Spinal cord (tissue), 10 donors: Measurements from ENCODE around the gene COL25A1. TPM values are rescaled to one million over a fixed set of nuclear protein-coding genes. Genes with fewer than 3 reads are reported as not detected.

Experiments
- DNase-seq, 6 donors: peaks; one replicate each; pipeline versions ENCODE4 v3.0.0 to v3.0.0-alpha.2; 2013 to 2015; ENCODE audit warnings: low spot score in 6 of 6, low read depth in 4 of 6
- H3K27ac ChIP-seq: one replicate; pipeline ENCODE4 v1.5.1; 2013; ENCODE audit warnings: low read depth, low read length, control low read depth
- H3K27me3 ChIP-seq: one replicate; pipeline ENCODE4 v1.6.1; 2013; ENCODE audit warnings: low read length; ENCODE audit not compliant: control insufficient read depth, insufficient read depth
- H3K36me3 ChIP-seq: one replicate; pipeline ENCODE4 v1.6.1; 2013; ENCODE audit warnings: low read length; ENCODE audit not compliant: control insufficient read depth, insufficient read depth
- H3K4me1 ChIP-seq: one replicate; pipeline ENCODE4 v1.6.1; 2013; ENCODE audit warnings: low read length; ENCODE audit not compliant: control insufficient read depth, insufficient read depth
- H3K4me3 ChIP-seq: one replicate; pipeline ENCODE4 v1.5.1; 2013; ENCODE audit warnings: low read depth, low read length, control low read depth
- H3K9me3 ChIP-seq: one replicate; pipeline ENCODE4 v1.6.1; 2013; ENCODE audit warnings: low read length; ENCODE audit not compliant: control insufficient read depth, insufficient read depth
- WGBS: methylation state at CpG from one replicate; pipeline ENCODE4 v1.1.5; 2013; ENCODE audit warnings: missing lambda C conversion rate; ENCODE audit not compliant: insufficient coverage; 5-methylcytosine and 5-hydroxymethylcytosine counted together
- polyA plus RNA-seq, 2 donors: library from polyadenylated mRNA; unstranded; fragments of 120-200 nt; gene quantifications; one replicate each; pipeline ENCODE4 v1.2.1, GENCODE V29; 2013; ENCODE audit not compliant: insufficient read length in 2 of 2
- total RNA-seq, 2 donors: library from RNA; depleted of rRNA in 1 of 2; stranded (reverse); fragments of 120-200 nt in 1 of 2; fragments of >200 nt in 1 of 2; gene quantifications; one replicate each; pipeline versions ENCODE4 v1.2.3 to v1.2.4, GENCODE V29; 2013 to 2014
- donor health status: healthy.

COL25A1 gene
- total and polyA plus RNA-seq, 4 donors: 9.3 to 33.6 (median 13.4) TPM

GRCh38 chr4:109207061-109207460, 95.4 kb downstream of the COL25A1 start:
- no peaks in the 10 kb centered on the region for H3K27me3 ChIP-seq
- no peaks in the 10 kb centered on the region for H3K36me3 ChIP-seq
- no peak overlapping the region for H3K4me3 ChIP-seq
- H3K4me1 ChIP-seq: peaks cover 3% of the 10 kb centered on the region
- WGBS: no CpG with 5 or more reads among the region's 1 CpG
- H3K27ac ChIP-seq: no peak overlapping the region
- DNase-seq: peak in 2 of 6 donors; percentile 52 to 90
- H3K9me3 ChIP-seq: no peaks in the 10 kb centered on the region

- no peak overlapping the region for H3K4me3 ChIP-seq
- WGBS: no CpG with 5 or more reads among the region's 4 CpGs
- H3K9me3 ChIP-seq: no peaks in the 10 kb centered on the region
- H3K27ac ChIP-seq: no peak overlapping the region
- DNase-seq: peak in 2 of 6 donors; percentile 32 to 61
- H3K36me3 ChIP-seq: no peaks in the 10 kb centered on the region
- H3K4me1 ChIP-seq: peaks cover 3% of the 10 kb centered on the region
- no peaks in the 10 kb centered on the region for H3K27me3 ChIP-seq
These were observed 95.8 kb downstream of the COL25A1 start for GRCh38 chr4:109206620-109207019.

- 17% methylated on average over 4 of the region's 5 CpGs for WGBS
- peak in 2 of 6 donors; percentile 23 to 61 for DNase-seq
- H3K9me3 ChIP-seq: no peaks in the 10 kb centered on the region
- H3K36me3 ChIP-seq: no peaks in the 10 kb centered on the region
- H3K4me3 ChIP-seq: no peak overlapping the region
- H3K4me1 ChIP-seq: peaks cover 3% of the 10 kb centered on the region
- no peaks in the 10 kb centered on the region for H3K27me3 ChIP-seq
- H3K27ac ChIP-seq: no peak overlapping the region
These were observed 97.3 kb downstream of the COL25A1 start for GRCh38 chr4:109205186-109205585.

GRCh38 chr4:109199585-109199984, 102.9 kb downstream of the COL25A1 start:
- WGBS: 100% methylated on average over 1 of the region's 1 CpG
- Histone ChIP-seq H3K27me3 (no peaks in the 10 kb centered on the region), H3K27ac (no peak overlapping the region), H3K4me1 (no peaks in the 10 kb centered on the region), H3K36me3 (no peaks in the 10 kb centered on the region), H3K9me3 (no peaks in the 10 kb centered on the region), H3K4me3 (no peak overlapping the region)
- no peak for DNase-seq

DNA sequence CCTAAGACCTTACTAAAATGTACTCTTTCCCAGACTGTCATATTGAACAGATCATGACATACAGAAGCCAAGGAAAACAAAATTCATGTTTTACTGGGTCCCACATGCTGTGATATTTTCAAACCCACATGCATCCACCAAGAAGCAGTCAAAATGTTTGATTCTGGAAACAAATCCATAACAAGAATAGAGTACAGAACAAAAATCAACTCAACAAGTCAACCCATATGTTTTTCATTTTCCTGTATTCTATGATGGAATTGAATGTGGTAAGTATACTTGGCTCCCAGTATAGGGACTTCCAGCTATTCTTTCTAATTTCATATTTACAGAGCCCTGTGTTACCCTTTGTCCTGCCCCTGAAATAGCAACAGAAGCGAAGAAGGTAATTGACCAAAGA, 106.8 kb downstream of the COL25A1 start:
- H3K4me1 ChIP-seq: no peaks in the 10 kb centered on the region
- 80% methylated on average over 1 of the region's 1 CpG for WGBS
- H3K36me3 ChIP-seq: no peaks in the 10 kb centered on the region
- DNase-seq: peak in 1 of 6 donors; percentile 29
- no peak overlapping the region for H3K27ac ChIP-seq
- no peak overlapping the region for H3K4me3 ChIP-seq
- no peaks in the 10 kb centered on the region for H3K9me3 ChIP-seq
- no peaks in the 10 kb centered on the region for H3K27me3 ChIP-seq

GRCh38 chr4:109191216-109191615, 111.2 kb downstream of the COL25A1 start:
- Histone ChIP-seq H3K4me3 (no peak overlapping the region), H3K27ac (no peak overlapping the region), H3K36me3 (no peaks in the 10 kb centered on the region), H3K27me3 (no peaks in the 10 kb centered on the region), H3K9me3 (no peaks in the 10 kb centered on the region), H3K4me1 (no peaks in the 10 kb centered on the region)
- DNase-seq: peak in 2 of 6 donors; percentile 26 to 51
- 35% methylated on average over 2 of the region's 5 CpGs for WGBS

GRCh38 chr4:109186458-109186945, 116.0 kb downstream of the COL25A1 start:
- H3K4me1 ChIP-seq: no peaks in the 10 kb centered on the region
- H3K36me3 ChIP-seq: no peaks in the 10 kb centered on the region
- no peak for DNase-seq
- H3K27me3 ChIP-seq: no peaks in the 10 kb centered on the region
- H3K4me3 ChIP-seq: no peak overlapping the region
- H3K9me3 ChIP-seq: no peaks in the 10 kb centered on the region
- H3K27ac ChIP-seq: no peak overlapping the region
- WGBS: 61% methylated on average over 2 of the region's 4 CpGs

DNA sequence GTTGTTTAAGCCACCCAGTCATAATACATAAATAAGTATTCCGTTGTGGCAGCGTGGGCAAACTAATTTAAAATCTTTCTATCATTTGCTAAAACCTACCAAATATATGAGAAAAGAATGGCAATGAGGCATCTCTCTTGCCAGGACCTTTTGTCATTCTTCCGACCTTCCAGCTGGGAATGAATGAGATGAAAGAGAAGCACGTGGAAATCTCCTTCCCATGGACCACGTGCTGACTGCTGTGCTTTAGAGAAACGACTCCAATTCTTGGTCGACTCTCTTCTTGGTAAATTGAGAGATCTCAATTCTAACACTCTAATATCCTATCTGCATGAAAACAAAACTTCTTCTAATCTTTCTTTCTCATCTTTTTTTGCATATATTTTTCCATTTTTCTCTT, 116.5 kb downstream of the COL25A1 start:
- no peaks in the 10 kb centered on the region for H3K9me3 ChIP-seq
- no peak overlapping the region for H3K4me3 ChIP-seq
- H3K36me3 ChIP-seq: no peaks in the 10 kb centered on the region
- no peaks in the 10 kb centered on the region for H3K4me1 ChIP-seq
- no peak for DNase-seq
- no CpG with 5 or more reads among the region's 7 CpGs for WGBS
- H3K27ac ChIP-seq: no peak overlapping the region
- H3K27me3 ChIP-seq: no peaks in the 10 kb centered on the region

DNA sequence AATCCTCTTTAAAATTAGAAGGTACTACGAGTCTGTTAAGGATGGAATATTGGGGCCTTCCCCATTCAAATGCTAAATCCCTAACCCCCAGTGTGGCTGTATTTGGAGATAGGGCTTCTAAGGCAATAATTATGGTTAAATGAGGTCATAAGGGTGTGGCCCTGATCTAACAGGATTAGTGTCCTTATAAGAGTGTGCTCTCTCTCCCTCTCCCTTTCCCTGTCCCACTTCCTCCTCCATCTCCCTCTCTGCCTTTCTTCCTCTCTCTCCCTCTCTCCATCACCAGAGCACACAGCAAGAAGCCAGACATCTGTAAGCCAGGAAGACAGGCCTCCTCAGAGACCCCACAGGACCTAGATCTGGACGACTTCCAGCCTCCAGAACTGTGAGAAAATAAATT, 116.9 kb downstream of the COL25A1 start:
- no peaks in the 10 kb centered on the region for H3K4me1 ChIP-seq
- H3K27ac ChIP-seq: no peak overlapping the region
- no peaks in the 10 kb centered on the region for H3K36me3 ChIP-seq
- no peak overlapping the region for H3K4me3 ChIP-seq
- WGBS: no CpG with 5 or more reads among the region's 2 CpGs
- no peaks in the 10 kb centered on the region for H3K9me3 ChIP-seq
- DNase-seq: no peak
- H3K27me3 ChIP-seq: no peaks in the 10 kb centered on the region

GRCh38 chr4:109184491-109184961, 117.9 kb downstream of the COL25A1 start:
- no peak overlapping the region for H3K27ac ChIP-seq

More at GRCh38 chr4:109184491-109184961, 117.9 kb downstream of the COL25A1 start:
- no peaks in the 10 kb centered on the region for H3K4me1 ChIP-seq
- H3K36me3 ChIP-seq: no peaks in the 10 kb centered on the region
- DNase-seq: peak in 1 of 6 donors; percentile 21
- 55% methylated on average over 2 of the region's 3 CpGs for whole genome bisulfite sequencing
- no peak overlapping the region for H3K4me3 ChIP-seq
- no peaks in the 10 kb centered on the region for H3K9me3 ChIP-seq
- no peaks in the 10 kb centered on the region for H3K27me3 ChIP-seq
